Activated T-cell treated with anti-CD3 and anti-CD28 coated beads, Interleukin-2, amount 50 U/mL, for 24 hours (primary cell): ENCODE measurements around the gene CADPS2.

Experiments used
- DNase-seq: peaks from one replicate; pipeline ENCODE4 v3.0.0-alpha.2; 2020
- H3K27ac Mint-ChIP-seq: 2 replicates; pipeline ENCODE4 v1.8.0; 2020; ENCODE audit warnings: mild to moderate bottlenecking, mixed read lengths
- H3K27me3 Mint-ChIP-seq: 2 replicates; pipeline ENCODE4 v1.8.0; 2020; ENCODE audit warnings: mixed read lengths
- H3K36me3 Mint-ChIP-seq: 2 replicates; pipeline ENCODE4 v1.8.0; 2020; ENCODE audit warnings: low read depth, mixed read lengths
- H3K4me1 Mint-ChIP-seq: 2 replicates; pipeline ENCODE4 v1.8.0; 2020; ENCODE audit warnings: low read depth, mixed read lengths
- H3K4me3 Mint-ChIP-seq: 2 replicates; pipeline ENCODE4 v1.8.0; 2020; ENCODE audit warnings: mild to moderate bottlenecking, moderate library complexity, mixed read lengths
- H3K9me3 Mint-ChIP-seq: 2 replicates; pipeline ENCODE4 v1.8.0; 2020; ENCODE audit warnings: mixed read lengths

Gene CADPS2

GRCh38 chr7:122578350-122578749 is 307.9 kb downstream of the CADPS2 start:
- no peaks in the 10 kb centered on the region for H3K36me3 Mint-ChIP-seq
- H3K27ac Mint-ChIP-seq: no peak overlapping the region

GRCh38 chr7:122577449-122578003 is 308.7 kb downstream of the CADPS2 start:
- Mint-ChIP-seq H3K9me3 (peaks cover 4% of the 10 kb centered on the region), H3K36me3 (no peaks in the 10 kb centered on the region), H3K4me1 (no peaks in the 10 kb centered on the region), H3K27ac (no peak overlapping the region), H3K27me3 (no peaks in the 10 kb centered on the region), H3K4me3 (no peak overlapping the region)
- no peak for DNase-seq

More at GRCh38 chr7:122578350-122578749, 307.9 kb downstream of the CADPS2 start:
- DNase-seq: no peak
- Mint-ChIP-seq H3K9me3 (peaks cover 4% of the 10 kb centered on the region), H3K4me1 (no peaks in the 10 kb centered on the region), H3K27me3 (no peaks in the 10 kb centered on the region), H3K4me3 (no peak overlapping the region)

- H3K4me1 Mint-ChIP-seq: no peaks in the 10 kb centered on the region
- H3K9me3 Mint-ChIP-seq: peaks cover 7% of the 10 kb centered on the region
- H3K27ac Mint-ChIP-seq: no peak overlapping the region
- no peak overlapping the region for H3K4me3 Mint-ChIP-seq
- no peaks in the 10 kb centered on the region for H3K27me3 Mint-ChIP-seq
- no peaks in the 10 kb centered on the region for H3K36me3 Mint-ChIP-seq
- DNase-seq: no peak
Observed at GRCh38 chr7:122572706-122573105, 313.6 kb downstream of the CADPS2 start.

- H3K4me3 Mint-ChIP-seq: no peak overlapping the region
- H3K27ac Mint-ChIP-seq: no peak overlapping the region
- H3K36me3 Mint-ChIP-seq: no peaks in the 10 kb centered on the region
- H3K4me1 Mint-ChIP-seq: no peaks in the 10 kb centered on the region
- H3K9me3 Mint-ChIP-seq: no peaks in the 10 kb centered on the region
- DNase-seq: no peak
- H3K27me3 Mint-ChIP-seq: no peaks in the 10 kb centered on the region
Observed at GRCh38 chr7:122561326-122561725, 324.9 kb downstream of the CADPS2 start.

- no peak for DNase-seq
- H3K27ac Mint-ChIP-seq: no peak overlapping the region
- H3K4me3 Mint-ChIP-seq: no peak overlapping the region
- H3K27me3 Mint-ChIP-seq: no peaks in the 10 kb centered on the region
- H3K36me3 Mint-ChIP-seq: no peaks in the 10 kb centered on the region
- no peaks in the 10 kb centered on the region for H3K9me3 Mint-ChIP-seq
- no peaks in the 10 kb centered on the region for H3K4me1 Mint-ChIP-seq
Observed at GRCh38 chr7:122556873-122557542, 329.3 kb downstream of the CADPS2 start.

GRCh38 chr7:122556219-122556618 is 330.0 kb downstream of the CADPS2 start:
- DNase-seq: no peak

GRCh38 chr7:122553761-122554160 is 332.5 kb downstream of the CADPS2 start:
- no peak for DNase-seq
- no peaks in the 10 kb centered on the region for H3K4me1 Mint-ChIP-seq
- no peaks in the 10 kb centered on the region for H3K27me3 Mint-ChIP-seq
- no peaks in the 10 kb centered on the region for H3K36me3 Mint-ChIP-seq
- no peak overlapping the region for H3K27ac Mint-ChIP-seq
- no peak overlapping the region for H3K4me3 Mint-ChIP-seq
- H3K9me3 Mint-ChIP-seq: no peaks in the 10 kb centered on the region

More at GRCh38 chr7:122556219-122556618, 330.0 kb downstream of the CADPS2 start:
- Mint-ChIP-seq H3K36me3 (no peaks in the 10 kb centered on the region), H3K4me3 (no peak overlapping the region), H3K9me3 (no peaks in the 10 kb centered on the region), H3K27me3 (no peaks in the 10 kb centered on the region), H3K27ac (no peak overlapping the region), H3K4me1 (no peaks in the 10 kb centered on the region)

GRCh38 chr7:122552769-122553168 is 333.5 kb downstream of the CADPS2 start:
- DNase-seq: no peak
- Mint-ChIP-seq H3K4me1 (no peaks in the 10 kb centered on the region), H3K9me3 (no peaks in the 10 kb centered on the region), H3K4me3 (no peak overlapping the region), H3K27ac (no peak overlapping the region), H3K36me3 (no peaks in the 10 kb centered on the region), H3K27me3 (no peaks in the 10 kb centered on the region)

- H3K9me3 Mint-ChIP-seq: peaks cover 2% of the 10 kb centered on the region
- no peak for DNase-seq
- H3K4me3 Mint-ChIP-seq: no peak overlapping the region
- H3K27ac Mint-ChIP-seq: no peak overlapping the region
- H3K27me3 Mint-ChIP-seq: no peaks in the 10 kb centered on the region
- no peaks in the 10 kb centered on the region for H3K36me3 Mint-ChIP-seq
- no peaks in the 10 kb centered on the region for H3K4me1 Mint-ChIP-seq
Observed at GRCh38 chr7:122550545-122550944, 335.7 kb downstream of the CADPS2 start.

GRCh38 chr7:122549578-122549977 is 336.7 kb downstream of the CADPS2 start:
- H3K9me3 Mint-ChIP-seq: peaks cover 2% of the 10 kb centered on the region
- H3K27ac Mint-ChIP-seq: no peak overlapping the region
- no peaks in the 10 kb centered on the region for H3K36me3 Mint-ChIP-seq
- H3K4me3 Mint-ChIP-seq: no peak overlapping the region
- H3K27me3 Mint-ChIP-seq: no peaks in the 10 kb centered on the region
- H3K4me1 Mint-ChIP-seq: no peaks in the 10 kb centered on the region
- DNase-seq: no peak

- peaks cover 2% of the 10 kb centered on the region for H3K9me3 Mint-ChIP-seq
- no peaks in the 10 kb centered on the region for H3K27me3 Mint-ChIP-seq
- DNase-seq: no peak
- H3K27ac Mint-ChIP-seq: no peak overlapping the region
- H3K4me1 Mint-ChIP-seq: no peaks in the 10 kb centered on the region
- H3K36me3 Mint-ChIP-seq: no peaks in the 10 kb centered on the region
- H3K4me3 Mint-ChIP-seq: no peak overlapping the region
Observed at GRCh38 chr7:122546496-122546895, 339.8 kb downstream of the CADPS2 start.

- no peak overlapping the region for H3K4me3 Mint-ChIP-seq
- no peaks in the 10 kb centered on the region for H3K4me1 Mint-ChIP-seq
- H3K27me3 Mint-ChIP-seq: no peaks in the 10 kb centered on the region
- H3K36me3 Mint-ChIP-seq: no peaks in the 10 kb centered on the region
- no peak overlapping the region for H3K27ac Mint-ChIP-seq
- DNase-seq: no peak
- H3K9me3 Mint-ChIP-seq: peaks cover 2% of the 10 kb centered on the region
Observed at GRCh38 chr7:122544463-122544862, 341.8 kb downstream of the CADPS2 start.

- Mint-ChIP-seq H3K9me3 (peaks cover 2% of the 10 kb centered on the region), H3K4me1 (no peaks in the 10 kb centered on the region), H3K27me3 (no peaks in the 10 kb centered on the region), H3K27ac (no peak overlapping the region), H3K36me3 (no peaks in the 10 kb centered on the region), H3K4me3 (no peak overlapping the region)
- DNase-seq: no peak
Observed at GRCh38 chr7:122543891-122544290, 342.4 kb downstream of the CADPS2 start.

GRCh38 chr7:122543166-122543565 is 343.1 kb downstream of the CADPS2 start:
- Mint-ChIP-seq H3K4me1 (no peaks in the 10 kb centered on the region), H3K36me3 (no peaks in the 10 kb centered on the region), H3K4me3 (no peak overlapping the region), H3K27ac (no peak overlapping the region), H3K9me3 (peaks cover 2% of the 10 kb centered on the region), H3K27me3 (no peaks in the 10 kb centered on the region)
- no peak for DNase-seq

GRCh38 chr7:122535086-122535485 is 351.2 kb downstream of the CADPS2 start:
- H3K36me3 Mint-ChIP-seq: no peaks in the 10 kb centered on the region
- no peak for DNase-seq

More at GRCh38 chr7:122535086-122535485, 351.2 kb downstream of the CADPS2 start:
- H3K4me3 Mint-ChIP-seq: no peak overlapping the region
- no peak overlapping the region for H3K27ac Mint-ChIP-seq
- H3K4me1 Mint-ChIP-seq: no peaks in the 10 kb centered on the region
- no peaks in the 10 kb centered on the region for H3K27me3 Mint-ChIP-seq
- no peaks in the 10 kb centered on the region for H3K9me3 Mint-ChIP-seq
